Neural progenitor cell (in vitro differentiated cells): ENCODE data around the gene RPL7A. TPM values are rescaled to one million over a fixed set of nuclear protein-coding genes. Genes with fewer than 3 reads are reported as not detected.

ENCODE experiments used
- DNase-seq: peaks from one replicate; pipeline ENCODE4 v3.0.0-alpha.2; 2016; ENCODE audit warnings: low spot score
- H2AFZ ChIP-seq: fragments of 200-600 bp; sonication (generic); replicated peaks from 2 replicates; pipeline ENCODE4 v1.6.1; 2016; ENCODE audit warnings: antibody characterized with exemption
- H3F3A ChIP-seq: fragments of 200-600 bp; sonication (generic); 2 replicates; pipeline ENCODE4 v1.6.1; 2016; ENCODE audit warnings: antibody characterized with exemption, low read depth
- H3K27ac ChIP-seq: fragments of 200-600 bp; sonication (generic); 2 replicates; pipeline ENCODE4 v1.5.1; 2016; ENCODE audit warnings: mild to moderate bottlenecking
- H3K27me3 ChIP-seq: fragments of 200-600 bp; sonication (generic); 2 replicates; pipeline ENCODE4 v1.6.1; 2016; ENCODE audit warnings: mild to moderate bottlenecking, moderate library complexity
- H3K36me3 ChIP-seq: fragments of 200-600 bp; sonication (generic); 2 replicates; pipeline ENCODE4 v1.5.1; 2016
- H3K4me1 ChIP-seq: fragments of 200-600 bp; sonication (generic); 2 replicates; pipeline ENCODE4 v1.6.1; 2016; ENCODE audit warnings: mixed run types
- H3K4me2 ChIP-seq: fragments of 200-600 bp; sonication (generic); 2 replicates; pipeline ENCODE4 v1.6.1; 2016
- H3K4me3 ChIP-seq: fragments of 200-600 bp; sonication (generic); 2 replicates; pipeline ENCODE4 v1.5.1; 2016
- H3K79me2 ChIP-seq: fragments of 200-600 bp; sonication (generic); 2 replicates; pipeline ENCODE4 v1.6.1; 2016; ENCODE audit warnings: low read depth
- H3K9ac ChIP-seq: fragments of 200-600 bp; sonication (generic); 2 replicates; pipeline ENCODE4 v1.6.1; 2016
- H3K9me3 ChIP-seq: fragments of 200-600 bp; sonication (generic); 2 replicates; pipeline ENCODE4 v1.5.1; 2016; ENCODE audit warnings: low read depth
- H4K20me1 ChIP-seq: fragments of 200-600 bp; sonication (generic); 2 replicates; pipeline ENCODE4 v1.6.1; 2016; ENCODE audit warnings: low read depth
- H3K27ac Mint-ChIP-seq: 3 replicates; pipeline ENCODE4 v1.8.0; 2021; ENCODE audit warnings: mixed read lengths
- H3K27me3 Mint-ChIP-seq: 2 replicates; pipeline ENCODE4 v1.8.0; 2022; ENCODE audit warnings: low read depth, mild to moderate bottlenecking, inconsistent platforms, moderate library complexity, mixed read lengths; ENCODE audit not compliant: insufficient read depth
- H3K36me3 Mint-ChIP-seq: 3 replicates; pipeline ENCODE4 v1.8.0; 2021; ENCODE audit warnings: mixed read lengths
- H3K4me1 Mint-ChIP-seq: 3 replicates; pipeline ENCODE4 v1.8.0; 2021; ENCODE audit warnings: mixed read lengths
- H3K4me3 Mint-ChIP-seq: 3 replicates; pipeline ENCODE4 v1.8.0; 2021; ENCODE audit warnings: mild to moderate bottlenecking, moderate library complexity, mixed read lengths
- H3K9me3 Mint-ChIP-seq: 3 replicates; pipeline ENCODE4 v1.8.0; 2020; ENCODE audit warnings: mixed read lengths
- CTCF ChIP-seq: fragments of 200-600 bp; sonication (generic); IDR thresholded peaks from 2 replicates; pipeline ENCODE4 v1.5.1; 2017; ENCODE audit warnings: antibody characterized with exemption, mild to moderate bottlenecking
- EZH2 ChIP-seq: fragments of 200-600 bp; sonication (generic); IDR thresholded peaks from 2 replicates; pipeline ENCODE4 v1.6.1; 2017; ENCODE audit warnings: antibody characterized with exemption, mild to moderate bottlenecking, moderate library complexity
- EZH2phosphoT487 ChIP-seq: fragments of 200-600 bp; sonication (generic); IDR thresholded peaks from 2 replicates; pipeline ENCODE4 v1.6.1; 2017; ENCODE audit warnings: antibody characterized with exemption
- total RNA-seq: library from RNA; depleted of rRNA; stranded (reverse); fragments of >200 nt; gene quantifications from 2 replicates; pipeline ENCODE4 v1.2.3, GENCODE V29; 2015; ENCODE audit warnings: low replicate concordance

RPL7A gene
- total RNA-seq, 1 donor from 2014 or later, result 3,449 TPM

- DNase-seq, result no peak
- Histone ChIP-seq H3K9me3 (no peaks in the 10 kb centered on the region), H3K4me3 (no peak overlapping the region), H4K20me1 (peaks cover 36% of the 10 kb centered on the region), H3K79me2 (peaks cover 38% of the 10 kb centered on the region), H3K27me3 (no peaks in the 10 kb centered on the region), H3K4me2 (no peak overlapping the region), H3K4me1 (peaks cover 5% of the 10 kb centered on the region), H2AFZ (no peak overlapping the region), H3K9ac (no peak overlapping the region), H3K27ac (no peak overlapping the region), H3K36me3 (peaks cover 2% of the 10 kb centered on the region), H3F3A (peaks cover 19% of the 10 kb centered on the region)
- TF ChIP-seq EZH2phosphoT487, result no peak
- no peak for TF ChIP-seq EZH2
- no peak for TF ChIP-seq CTCF
- Mint-ChIP-seq H3K36me3 (peaks cover 24% of the 10 kb centered on the region), H3K4me3 (peak overlapping the region; percentile 41), H3K27ac (no peak overlapping the region), H3K9me3 (no peaks in the 10 kb centered on the region), H3K27me3 (peaks cover 13% of the 10 kb centered on the region), H3K4me1 (peaks cover 18% of the 10 kb centered on the region)
Measured at GRCh38 chr9:133344071-133344470, 3.9 kb upstream of the RPL7A start.

- Histone ChIP-seq H4K20me1 (peaks cover 45% of the 10 kb centered on the region), H3K4me3 (no peak overlapping the region), H3K9me3 (no peaks in the 10 kb centered on the region), H3K36me3 (peaks cover 10% of the 10 kb centered on the region), H3K27me3 (no peaks in the 10 kb centered on the region), H3K79me2 (peaks cover 47% of the 10 kb centered on the region), H3F3A (peaks cover 25% of the 10 kb centered on the region), H3K9ac (no peak overlapping the region), H2AFZ (no peak overlapping the region), H3K4me2 (no peak overlapping the region), H3K4me1 (peaks cover 13% of the 10 kb centered on the region), H3K27ac (no peak overlapping the region)
- Mint-ChIP-seq H3K4me3 (peak overlapping the region; percentile 48), H3K9me3 (no peaks in the 10 kb centered on the region), H3K27me3 (peaks cover 15% of the 10 kb centered on the region), H3K27ac (no peak overlapping the region), H3K36me3 (peaks cover 24% of the 10 kb centered on the region), H3K4me1 (peaks cover 22% of the 10 kb centered on the region)
- TF ChIP-seq EZH2phosphoT487, result no peak
- TF ChIP-seq EZH2, result no peak
- DNase-seq, result no peak
Measured at GRCh38 chr9:133344979-133345378, 3.0 kb upstream of the RPL7A start.

- Histone ChIP-seq H3K79me2 (peaks cover 53% of the 10 kb centered on the region), H3K4me1 (peaks cover 15% of the 10 kb centered on the region), H2AFZ (no peak overlapping the region), H3K4me2 (no peak overlapping the region), H3K36me3 (peaks cover 16% of the 10 kb centered on the region), H3F3A (peaks cover 31% of the 10 kb centered on the region), H3K4me3 (no peak overlapping the region), H3K27ac (no peak overlapping the region), H3K27me3 (no peaks in the 10 kb centered on the region), H4K20me1 (peaks cover 50% of the 10 kb centered on the region), H3K9me3 (no peaks in the 10 kb centered on the region), H3K9ac (no peak overlapping the region)
- no peak for DNase-seq
- Mint-ChIP-seq H3K36me3 (peaks cover 26% of the 10 kb centered on the region), H3K4me3 (peak overlapping the region; percentile 98), H3K9me3 (no peaks in the 10 kb centered on the region), H3K4me1 (peaks cover 25% of the 10 kb centered on the region), H3K27me3 (peaks cover 17% of the 10 kb centered on the region), H3K27ac (no peak overlapping the region)
- TF ChIP-seq CTCF (no peak), EZH2phosphoT487 (no peak), EZH2 (no peak)
Measured at GRCh38 chr9:133345596-133345995, 2.4 kb upstream of the RPL7A start.

- Mint-ChIP-seq H3K4me1 (peaks cover 25% of the 10 kb centered on the region), H3K27me3 (peaks cover 16% of the 10 kb centered on the region), H3K27ac (no peak overlapping the region), H3K4me3 (peak overlapping the region; percentile 98), H3K9me3 (no peaks in the 10 kb centered on the region), H3K36me3 (peaks cover 25% of the 10 kb centered on the region)
- Histone ChIP-seq H2AFZ (no peak overlapping the region), H3K4me2 (peak overlapping the region; percentile 88), H3K36me3 (peaks cover 22% of the 10 kb centered on the region), H4K20me1 (peaks cover 56% of the 10 kb centered on the region), H3F3A (peaks cover 37% of the 10 kb centered on the region), H3K9ac (no peak overlapping the region), H3K27ac (no peak overlapping the region), H3K4me3 (peak overlapping the region; percentile 77), H3K79me2 (peaks cover 54% of the 10 kb centered on the region), H3K27me3 (no peaks in the 10 kb centered on the region), H3K4me1 (peaks cover 15% of the 10 kb centered on the region), H3K9me3 (no peaks in the 10 kb centered on the region)
- no peak for DNase-seq
- no peak for TF ChIP-seq EZH2phosphoT487
- no peak for TF ChIP-seq EZH2
- TF ChIP-seq CTCF, result no peak
Measured at GRCh38 chr9:133346021-133346785, 1.8 kb upstream of the RPL7A start.
